HepG2 (cell line): Measurements from ENCODE around the gene GAL3ST2. TPM values are rescaled to one million over a fixed set of nuclear protein-coding genes. Genes with fewer than 3 reads are reported as not detected.

ENCODE experiments used
- AGO1 ChIP-seq: fragments of 200-400 bp; formaldehyde crosslinking; IDR thresholded peaks from 2 replicates; pipeline ENCODE4 v1.6.1; 2017; ENCODE audit warnings: mild to moderate bottlenecking, low read depth, low read length, moderate library complexity; ENCODE audit not compliant: poor library complexity, severe bottlenecking
- KIAA2018 ChIP-seq: sonication (generic); formaldehyde crosslinking; IDR thresholded peaks from 2 replicates; pipeline ENCODE4 v1.5.0; 2020; ENCODE audit warnings: mild to moderate bottlenecking, missing genetic modification reagents, borderline replicate concordance
- RARG ChIP-seq: sonication (generic); formaldehyde crosslinking; IDR thresholded peaks from 2 replicates; pipeline ENCODE4 v1.4.0; 2020; ENCODE audit warnings: low read depth, mild to moderate bottlenecking, missing genetic modification reagents
- ZNF121 ChIP-seq: sonication (generic); formaldehyde crosslinking; IDR thresholded peaks from 2 replicates; pipeline ENCODE4 v1.5.0; 2020; ENCODE audit warnings: mild to moderate bottlenecking, missing genetic modification reagents
- ZNF333 ChIP-seq: sonication (generic); formaldehyde crosslinking; IDR thresholded peaks from 2 replicates; pipeline ENCODE4 v1.4.0; 2020; ENCODE audit warnings: mild to moderate bottlenecking, missing genetic modification reagents, borderline replicate concordance
- ZNF646 ChIP-seq: sonication (generic); formaldehyde crosslinking; IDR thresholded peaks from 2 replicates; pipeline ENCODE4 v1.9.0; 2021; ENCODE audit warnings: mild to moderate bottlenecking, missing genetic modification reagents
- ZNF883 ChIP-seq: sonication (generic); formaldehyde crosslinking; IDR thresholded peaks from 2 replicates; pipeline ENCODE4 v1.5.1; 2020; ENCODE audit warnings: mild to moderate bottlenecking, missing genetic modification reagents; ENCODE audit errors: not compliant biosample characterization
- polyA plus RNA-seq, 8 experiments: library from polyadenylated mRNA; depleted of rRNA in 3 of 8; stranded (reverse) in 7 of 8; unstranded in 1 of 8; fragments of >200 nt; fragmentation: Illumina TruSeq in 4 of 8; extraction: Trizol in 4 of 8; gene quantifications; 2 replicates each; pipeline versions ENCODE4 v1.2.1 to v1.2.3, GENCODE V29; 2011 to 2016; ENCODE audit warnings: low read depth in 4 of 8, missing spikeins in 1 of 8, mixed read lengths in 1 of 8; ENCODE audit not compliant: insufficient read depth in 1 of 8
- total RNA-seq, 5 experiments: library from RNA; depleted of rRNA; stranded (reverse); fragments of >200 nt; fragmentation: Illumina TruSeq; extraction: Trizol; gene quantifications; 2 replicates each; pipeline ENCODE4 v1.2.3, GENCODE V29; 2016; ENCODE audit warnings: low read depth in 1 of 5
- TF ChIP-seq, protein P1 (sequence below): sonication (generic); formaldehyde crosslinking; IDR thresholded peaks from 2 replicates; pipeline ENCODE4 v1.4.0; 2020; ENCODE audit warnings: missing genetic modification reagents, borderline replicate concordance

GAL3ST2 gene
- total and polyA plus RNA-seq, 2 of the 13 experiments (the other 11 are each of a cell fraction or from before 2014, with no cell fraction given) = 0.17 to 0.20 TPM

DNA sequence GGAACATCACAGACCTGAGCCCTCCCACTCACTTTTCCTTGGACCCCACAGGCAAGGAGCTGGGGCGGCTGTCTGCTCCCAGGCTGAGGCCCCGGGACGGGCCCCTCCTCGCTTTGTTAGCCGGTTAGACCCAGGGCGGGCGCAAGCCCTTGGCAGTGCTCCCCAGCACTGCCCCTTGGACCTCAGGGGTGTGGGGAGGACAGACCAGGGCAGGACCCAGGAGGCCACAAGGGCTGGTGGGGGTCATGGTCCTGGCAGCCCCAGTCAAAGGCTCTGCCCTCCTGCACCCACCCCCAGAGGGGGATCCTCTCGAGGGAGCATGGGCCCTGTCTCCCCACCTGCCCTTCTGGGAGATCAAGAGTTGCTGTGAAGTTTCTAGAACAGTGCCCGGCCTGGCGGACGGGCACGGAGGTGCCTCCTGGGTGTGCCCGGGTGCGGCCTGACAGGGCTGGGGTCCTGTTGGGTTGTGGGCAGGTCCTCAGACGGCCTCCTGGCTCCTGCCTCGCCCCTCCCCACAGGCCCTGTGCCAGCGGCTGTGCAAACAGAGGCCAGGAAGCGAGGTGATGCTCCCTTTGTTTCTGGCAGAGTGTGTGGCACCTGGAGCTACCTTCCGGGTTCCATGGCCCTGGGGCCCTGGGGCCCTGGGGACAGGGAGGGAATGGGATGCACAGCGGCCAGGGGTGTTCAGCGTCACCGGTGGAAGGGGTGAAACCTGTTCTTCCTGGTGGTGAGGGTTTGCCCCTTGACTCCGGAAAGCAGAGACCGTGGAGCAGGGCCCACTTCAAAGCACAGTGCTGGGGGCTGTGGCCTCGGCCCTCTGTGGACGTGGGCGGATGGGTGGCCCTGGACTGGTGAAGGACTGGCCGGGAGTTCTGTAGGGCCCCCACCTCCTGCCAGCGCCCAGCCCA is 2.9 kb upstream of the GAL3ST2 start (continued):
- no peak for TF ChIP-seq KIAA2018 (CRISPR knock-in tag)
- TF ChIP-seq ZNF883 (CRISPR knock-in tag) = peak; percentile 12
- TF ChIP-seq ZNF646 (CRISPR knock-in tag) = no peak
- peak; percentile 98 for TF ChIP-seq AGO1
- no peak for TF ChIP-seq RARG (CRISPR knock-in tag)
- TF ChIP-seq ZNF121 = no peak
- TF ChIP-seq, protein P1, sequence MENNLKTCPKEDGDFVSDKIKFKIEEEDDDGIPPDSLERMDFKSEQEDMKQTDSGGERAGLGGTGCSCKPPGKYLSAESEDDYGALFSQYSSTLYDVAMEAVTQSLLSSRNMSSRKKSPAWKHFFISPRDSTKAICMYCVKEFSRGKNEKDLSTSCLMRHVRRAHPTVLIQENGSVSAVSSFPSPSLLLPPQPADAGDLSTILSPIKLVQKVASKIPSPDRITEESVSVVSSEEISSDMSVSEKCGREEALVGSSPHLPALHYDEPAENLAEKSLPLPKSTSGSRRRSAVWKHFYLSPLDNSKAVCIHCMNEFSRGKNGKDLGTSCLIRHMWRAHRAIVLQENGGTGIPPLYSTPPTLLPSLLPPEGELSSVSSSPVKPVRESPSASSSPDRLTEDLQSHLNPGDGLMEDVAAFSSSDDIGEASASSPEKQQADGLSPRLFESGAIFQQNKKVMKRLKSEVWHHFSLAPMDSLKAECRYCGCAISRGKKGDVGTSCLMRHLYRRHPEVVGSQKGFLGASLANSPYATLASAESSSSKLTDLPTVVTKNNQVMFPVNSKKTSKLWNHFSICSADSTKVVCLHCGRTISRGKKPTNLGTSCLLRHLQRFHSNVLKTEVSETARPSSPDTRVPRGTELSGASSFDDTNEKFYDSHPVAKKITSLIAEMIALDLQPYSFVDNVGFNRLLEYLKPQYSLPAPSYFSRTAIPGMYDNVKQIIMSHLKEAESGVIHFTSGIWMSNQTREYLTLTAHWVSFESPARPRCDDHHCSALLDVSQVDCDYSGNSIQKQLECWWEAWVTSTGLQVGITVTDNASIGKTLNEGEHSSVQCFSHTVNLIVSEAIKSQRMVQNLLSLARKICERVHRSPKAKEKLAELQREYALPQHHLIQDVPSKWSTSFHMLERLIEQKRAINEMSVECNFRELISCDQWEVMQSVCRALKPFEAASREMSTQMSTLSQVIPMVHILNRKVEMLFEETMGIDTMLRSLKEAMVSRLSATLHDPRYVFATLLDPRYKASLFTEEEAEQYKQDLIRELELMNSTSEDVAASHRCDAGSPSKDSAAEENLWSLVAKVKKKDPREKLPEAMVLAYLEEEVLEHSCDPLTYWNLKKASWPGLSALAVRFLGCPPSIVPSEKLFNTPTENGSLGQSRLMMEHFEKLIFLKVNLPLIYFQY (CRISPR knock-in tag) = no peak
- TF ChIP-seq ZNF333 (CRISPR knock-in tag) = no peak; the same call in 1 of the 2 replicates
